Endometrium (tissue), 2 donors: ENCODE measurements around the gene NECAB2.
"Not testable (repeated sequence)": the region's sequence is repeated elsewhere in the genome, so short reads cannot be mapped to it uniquely, and the experiment has no call there.

Experiments used
- FAIRE-seq: peaks from 2 replicates; lab custom pipeline; 2012; peaks lifted over from hg19 to GRCh38; lab: Jason Lieb, UNC
- donor health status: control.
- donor health status: control.

NECAB2 gene

GRCh38 chr16:83936581-83937165 lies 31.4 kb upstream of the NECAB2 start:
- no peak for FAIRE-seq

GRCh38 chr16:83937267-83937666 lies 30.8 kb upstream of the NECAB2 start:
- no peak for FAIRE-seq

GRCh38 chr16:83937922-83938885 lies 29.8 kb upstream of the NECAB2 start:
- no peak for FAIRE-seq

GRCh38 chr16:83939266-83939855 lies 28.7 kb upstream of the NECAB2 start:
- no peak for FAIRE-seq

- FAIRE-seq, result no peak
Measured at GRCh38 chr16:83940119-83940518, 27.9 kb upstream of the NECAB2 start.

GRCh38 chr16:83940630-83941378 lies 27.2 kb upstream of the NECAB2 start:
- FAIRE-seq, result no peak

- FAIRE-seq, result not testable (repeated sequence)
Measured at GRCh38 chr16:83941546-83941945, 26.5 kb upstream of the NECAB2 start.

GRCh38 chr16:83942074-83942473 lies 26.0 kb upstream of the NECAB2 start:
- FAIRE-seq, result no peak

- no peak for FAIRE-seq
Measured at GRCh38 chr16:83942815-83943515, 25.1 kb upstream of the NECAB2 start.

GRCh38 chr16:83943516-83944050 lies 24.5 kb upstream of the NECAB2 start:
- FAIRE-seq, result no peak

- FAIRE-seq, result no peak
Measured at GRCh38 chr16:83945587-83945986, 22.5 kb upstream of the NECAB2 start.

- no peak for FAIRE-seq
Measured at GRCh38 chr16:83946154-83946780, 21.8 kb upstream of the NECAB2 start.

- FAIRE-seq, result no peak
Measured at GRCh38 chr16:83946781-83947566, 21.1 kb upstream of the NECAB2 start.

- no peak for FAIRE-seq
Measured at GRCh38 chr16:83947642-83948234, 20.3 kb upstream of the NECAB2 start.

- FAIRE-seq, result no peak
Measured at GRCh38 chr16:83948914-83949723, 18.9 kb upstream of the NECAB2 start.

GRCh38 chr16:83949724-83950001 lies 18.4 kb upstream of the NECAB2 start:
- FAIRE-seq, result no peak

- not testable (repeated sequence) for FAIRE-seq
Measured at GRCh38 chr16:83950862-83951399, 17.1 kb upstream of the NECAB2 start.

- FAIRE-seq, result no peak
Measured at GRCh38 chr16:83951544-83951943, 16.5 kb upstream of the NECAB2 start.

GRCh38 chr16:83952587-83952939 lies 15.5 kb upstream of the NECAB2 start:
- FAIRE-seq, result no peak
